ENCODE measurements around the gene NKD1.

NKD1 gene

DNA sequence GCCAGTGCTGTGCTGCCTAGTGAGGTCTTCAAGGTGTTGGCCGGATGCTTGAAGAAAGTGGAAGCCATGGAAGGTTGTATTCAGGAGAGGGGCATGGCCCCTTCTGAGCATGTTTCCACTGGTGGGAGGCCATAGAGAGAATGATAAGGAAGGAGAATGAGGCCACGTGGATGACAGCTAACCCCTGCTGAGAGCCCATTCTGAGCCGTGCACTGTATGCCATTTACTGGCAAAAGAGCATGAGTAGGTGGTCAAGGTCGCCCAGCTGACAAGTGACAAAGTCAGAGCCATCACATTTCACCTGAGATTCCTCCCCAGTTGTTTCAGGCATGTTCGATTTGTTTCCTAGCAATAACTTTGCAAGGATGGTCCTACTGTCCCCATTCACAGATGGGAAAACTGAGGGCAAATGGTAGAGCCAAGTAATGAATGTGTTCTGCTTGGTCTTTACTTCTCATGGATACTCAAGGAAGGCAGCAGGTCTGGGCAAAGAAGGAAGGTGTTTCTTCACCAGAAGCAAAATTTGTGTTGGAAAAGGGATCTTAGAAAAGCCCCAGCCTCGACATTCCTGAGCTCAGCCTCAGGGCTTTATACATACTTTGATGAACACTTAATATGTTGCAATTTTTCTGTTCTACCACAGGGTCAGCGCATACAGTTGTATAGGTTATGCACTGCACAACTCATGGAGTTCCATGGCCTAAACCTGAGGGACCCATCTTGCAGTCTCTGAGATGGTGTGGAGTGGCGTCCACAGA lies 10.5 kb upstream of the NKD1 start:
- H3K4me3 ChIP-seq (ENCODE audit: low read length), result no peak overlapping the region
- DNase-seq (ENCODE audit: low read depth), result peak; percentile 56
- TF ChIP-seq, protein P1, sequence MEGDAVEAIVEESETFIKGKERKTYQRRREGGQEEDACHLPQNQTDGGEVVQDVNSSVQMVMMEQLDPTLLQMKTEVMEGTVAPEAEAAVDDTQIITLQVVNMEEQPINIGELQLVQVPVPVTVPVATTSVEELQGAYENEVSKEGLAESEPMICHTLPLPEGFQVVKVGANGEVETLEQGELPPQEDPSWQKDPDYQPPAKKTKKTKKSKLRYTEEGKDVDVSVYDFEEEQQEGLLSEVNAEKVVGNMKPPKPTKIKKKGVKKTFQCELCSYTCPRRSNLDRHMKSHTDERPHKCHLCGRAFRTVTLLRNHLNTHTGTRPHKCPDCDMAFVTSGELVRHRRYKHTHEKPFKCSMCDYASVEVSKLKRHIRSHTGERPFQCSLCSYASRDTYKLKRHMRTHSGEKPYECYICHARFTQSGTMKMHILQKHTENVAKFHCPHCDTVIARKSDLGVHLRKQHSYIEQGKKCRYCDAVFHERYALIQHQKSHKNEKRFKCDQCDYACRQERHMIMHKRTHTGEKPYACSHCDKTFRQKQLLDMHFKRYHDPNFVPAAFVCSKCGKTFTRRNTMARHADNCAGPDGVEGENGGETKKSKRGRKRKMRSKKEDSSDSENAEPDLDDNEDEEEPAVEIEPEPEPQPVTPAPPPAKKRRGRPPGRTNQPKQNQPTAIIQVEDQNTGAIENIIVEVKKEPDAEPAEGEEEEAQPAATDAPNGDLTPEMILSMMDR (IDR thresholded peaks at IDR 0.05; ENCODE audit: insufficient read depth, low read depth, low read length, missing control alignments), result no peak

DNA sequence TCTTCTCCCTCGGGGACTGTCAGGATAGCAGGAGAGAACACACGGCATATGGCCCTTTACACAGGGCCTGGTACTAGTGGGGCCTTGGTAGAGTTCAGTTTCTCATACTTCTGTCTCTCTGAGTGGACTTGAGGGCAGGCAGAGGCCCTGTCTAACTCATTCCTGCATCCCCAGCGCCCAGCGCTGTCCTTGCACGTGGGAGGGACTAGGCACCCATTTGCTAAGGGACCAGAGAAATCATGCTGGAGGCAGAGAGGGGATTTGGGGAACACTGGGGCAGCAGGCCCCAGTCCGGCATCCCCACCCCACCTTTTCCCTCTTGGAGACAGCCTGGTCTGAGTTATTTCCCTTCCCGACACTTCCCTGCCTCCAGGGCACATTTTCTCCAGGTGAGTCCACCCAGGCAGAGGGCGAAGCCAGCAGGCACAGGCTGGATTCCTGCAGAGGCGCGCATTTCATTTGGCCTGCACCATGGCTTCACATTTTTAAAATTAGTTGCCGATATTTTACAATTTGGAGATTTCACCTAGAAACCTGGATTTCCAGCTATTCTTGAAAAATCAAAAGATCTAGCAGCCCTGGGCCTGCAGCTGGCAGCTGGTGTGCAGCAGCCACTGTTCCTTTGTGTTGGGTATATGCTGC lies 9.7 kb upstream of the NKD1 start:
- no peak overlapping the region for H3K4me3 ChIP-seq (ENCODE audit: low read length)
- TF ChIP-seq, protein P1 (IDR thresholded peaks at IDR 0.05; ENCODE audit: insufficient read depth, low read depth, low read length, missing control alignments), result no peak
- DNase-seq (ENCODE audit: low read depth), result peak; percentile 78

DNA sequence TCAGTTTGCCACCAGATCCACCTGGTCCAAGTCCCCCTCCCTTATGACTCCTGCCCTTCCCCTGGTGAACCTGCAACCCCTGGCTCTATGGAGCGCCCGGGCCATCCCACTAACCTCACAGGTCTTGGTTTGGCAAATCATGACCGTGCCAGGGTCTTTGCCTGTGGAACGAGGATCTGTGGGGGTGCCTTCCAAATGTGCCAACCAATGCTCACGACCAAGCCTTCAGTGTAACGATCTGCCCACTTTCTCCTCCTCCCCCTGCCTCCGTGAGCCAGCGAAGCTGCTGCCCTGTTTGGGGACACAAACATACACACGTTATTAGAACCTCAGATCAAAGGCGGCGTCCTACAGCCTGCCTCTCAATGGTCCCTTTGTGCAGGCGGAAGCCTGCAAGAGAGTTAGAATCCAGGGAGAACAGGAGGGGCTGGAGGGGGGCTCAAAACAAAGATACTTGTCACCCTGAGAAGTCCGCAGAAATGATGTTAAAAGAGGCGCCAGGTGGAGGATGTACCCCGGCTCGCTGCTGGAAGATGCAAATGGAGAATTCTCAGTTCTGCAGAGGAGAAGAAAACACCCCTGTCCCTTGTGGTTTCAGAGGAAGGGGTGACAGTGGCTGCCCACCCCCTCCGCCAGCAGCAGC lies 9.0 kb upstream of the NKD1 start:
- TF ChIP-seq, protein P1 (IDR thresholded peaks at IDR 0.05; ENCODE audit: insufficient read depth, low read depth, low read length, missing control alignments), result no peak
- no peak for DNase-seq (ENCODE audit: low read depth)
- H3K4me3 ChIP-seq (ENCODE audit: low read length), result no peak overlapping the region

DNA sequence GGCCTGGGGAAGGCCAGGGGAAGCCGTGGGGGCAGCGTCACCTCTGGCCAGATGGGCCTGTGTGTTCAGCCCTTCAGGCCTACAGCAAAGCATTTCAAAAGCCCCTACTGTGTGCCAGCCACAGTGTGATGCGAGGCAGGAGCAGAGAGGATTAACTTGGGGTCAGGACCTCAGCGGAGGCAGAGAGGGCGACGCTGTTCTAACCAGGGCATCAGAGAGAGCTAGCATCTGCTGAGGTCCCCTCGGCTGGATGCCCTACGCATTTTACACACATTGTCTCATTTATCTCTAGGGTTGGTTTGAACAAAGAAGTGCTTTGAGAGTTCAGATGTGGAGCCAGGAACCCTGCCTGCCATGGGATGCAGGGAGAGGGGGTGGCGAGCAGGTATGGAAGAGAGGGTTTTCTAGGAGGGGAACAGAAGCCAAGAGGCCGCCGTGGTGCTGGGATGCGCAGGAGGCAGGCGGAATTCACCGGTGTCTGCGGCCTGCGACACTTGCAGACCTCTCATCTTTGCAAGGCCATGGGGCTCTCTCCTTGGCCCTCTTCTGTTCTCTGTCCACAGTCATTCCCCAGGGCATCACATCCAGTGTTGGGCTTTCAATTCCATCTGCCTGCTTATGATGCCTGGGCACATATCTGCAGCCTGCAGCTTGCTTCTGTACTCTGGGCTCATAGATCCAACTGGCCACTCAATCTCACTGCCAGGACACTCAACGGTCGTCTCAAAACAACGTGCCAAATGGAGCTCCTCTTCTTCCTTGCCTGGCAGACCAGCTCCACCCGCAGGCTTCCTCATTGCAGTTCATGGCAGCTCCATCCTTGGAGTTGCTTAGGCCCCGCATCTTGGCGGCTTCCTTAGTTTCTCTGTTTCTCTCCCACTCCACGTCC lies 8.1 kb upstream of the NKD1 start:
- DNase-seq (ENCODE audit: low read depth), result no peak
- TF ChIP-seq, protein P1 (IDR thresholded peaks at IDR 0.05; ENCODE audit: insufficient read depth, low read depth, low read length, missing control alignments), result no peak
- H3K4me3 ChIP-seq (ENCODE audit: low read length), result no peak overlapping the region

DNA sequence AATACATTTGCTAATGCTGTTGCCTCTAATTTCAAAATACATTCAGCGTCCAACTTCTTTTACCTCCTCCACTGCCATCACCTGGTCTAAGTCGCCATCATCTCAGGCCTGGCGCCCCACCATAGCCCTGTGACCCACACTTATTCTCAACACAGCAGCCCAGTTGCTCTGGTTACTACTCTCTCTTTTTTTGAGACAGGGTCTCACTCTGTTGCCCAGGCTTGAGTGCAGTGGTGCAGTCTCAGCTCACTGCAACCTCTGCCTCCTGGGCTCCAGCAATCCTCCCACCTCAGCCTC lies 7.5 kb upstream of the NKD1 start:
- TF ChIP-seq, protein P1 (IDR thresholded peaks at IDR 0.05; ENCODE audit: insufficient read depth, low read depth, low read length, missing control alignments), result no peak
- no peak for DNase-seq (ENCODE audit: low read depth)
- no peak overlapping the region for H3K4me3 ChIP-seq (ENCODE audit: low read length)

DNA sequence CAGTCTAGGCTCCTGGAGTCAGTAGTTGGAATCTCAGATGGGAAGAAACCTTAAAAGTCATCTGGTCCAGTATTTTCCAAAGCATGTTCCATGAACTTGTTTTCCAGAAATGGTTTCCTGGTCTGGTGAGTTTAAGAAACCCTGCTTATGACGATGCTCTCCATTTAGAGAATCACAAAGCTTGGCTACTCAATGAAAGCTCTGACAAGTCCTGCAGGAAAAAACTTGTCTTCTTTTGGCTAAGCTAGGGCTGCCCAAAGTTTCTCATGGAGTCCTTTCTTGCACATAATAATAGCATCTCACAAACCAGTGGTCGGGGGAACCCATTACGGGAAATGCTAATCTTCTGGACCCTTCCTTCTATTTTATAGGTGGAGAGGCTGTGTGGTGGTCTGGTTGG lies 5.5 kb upstream of the NKD1 start:
- TF ChIP-seq, protein P1 (IDR thresholded peaks at IDR 0.05; ENCODE audit: insufficient read depth, low read depth, low read length, missing control alignments), result no peak
- H3K4me3 ChIP-seq (ENCODE audit: low read length), result no peak overlapping the region
- DNase-seq (ENCODE audit: low read depth), result no peak

All from epithelial cell of esophagus (primary cell).